CD4-positive, alpha-beta T cell (primary cell): Measurements from ENCODE around the gene GNG2. TPM values are rescaled to one million over a fixed set of nuclear protein-coding genes. Genes with fewer than 3 reads are reported as not detected.

ENCODE experiments used
- ATAC-seq: fragments of 200-7000 bp; cut with Tn5 transposase; one replicate; pipeline ENCODE4 v1.10.0; 2022; ENCODE audit warnings: mild to moderate bottlenecking; ENCODE audit not compliant: poor library complexity
- CTCF ChIA-PET: fragments of 350-600 bp; sonication (Branson Sonifier 250); formaldehyde crosslinking; loops from one replicate; lab custom pipeline; 2021; ENCODE audit warnings: antibody characterized with exemption, inconsistent platforms; lab: Charles Lee
- POLR2A ChIA-PET: fragments of 350-600 bp; sonication (Branson Sonifier 250); formaldehyde crosslinking; loops from one replicate; lab custom pipeline; 2021; ENCODE audit warnings: antibody characterized with exemption, inconsistent platforms; lab: Charles Lee
- DNase-seq, 14 experiments: peaks; one replicate each; pipeline ENCODE4 v3.0.0-alpha.2; 2013 to 2020; ENCODE audit warnings: mixed read lengths in 2 of 14
- H3K27ac ChIP-seq, 2 donors: one replicate each; pipeline versions ENCODE4 v1.5.1 to v1.7.0; 2013; ENCODE audit warnings: low read length in 2 of 2, low read depth in 1 of 2, mild to moderate bottlenecking in 1 of 2
- H3K27me3 ChIP-seq, 2 experiments: 1 replicate in 1 of 2; 2 replicates in 1 of 2; pipeline versions ENCODE4 v1.6.1 to v1.7.0; 2013; ENCODE audit warnings: low read length in 2 of 2, control low read depth in 1 of 2, mild to moderate bottlenecking in 1 of 2, moderate library complexity in 1 of 2; ENCODE audit not compliant: insufficient read depth in 2 of 2, control insufficient read depth in 1 of 2
- H3K36me3 ChIP-seq: one replicate; pipeline ENCODE4 v1.6.1; 2013; ENCODE audit warnings: low read length, control low read depth; ENCODE audit not compliant: insufficient read depth
- H3K4me1 ChIP-seq: one replicate; pipeline ENCODE4 v1.6.1; 2013; ENCODE audit warnings: low read length, control low read depth; ENCODE audit not compliant: insufficient read depth
- H3K4me3 ChIP-seq: one replicate; pipeline ENCODE4 v1.5.1; 2013; ENCODE audit warnings: mild to moderate bottlenecking, low read length, moderate library complexity
- H3K9me3 ChIP-seq, 2 experiments: 1 replicate in 1 of 2; 2 replicates in 1 of 2; pipeline versions ENCODE4 v1.6.1 to v1.7.0; 2013; ENCODE audit warnings: low read length in 2 of 2, mild to moderate bottlenecking in 2 of 2, control low read depth in 1 of 2, moderate library complexity in 1 of 2; ENCODE audit not compliant: control insufficient read depth in 1 of 2, insufficient read depth in 1 of 2
- H3K27ac Mint-ChIP-seq: one replicate; pipeline ENCODE4 v1.8.0; 2020; ENCODE audit warnings: mixed read lengths
- H3K27me3 Mint-ChIP-seq: one replicate; pipeline ENCODE4 v1.8.0; 2021; ENCODE audit warnings: mixed read lengths
- H3K36me3 Mint-ChIP-seq: one replicate; pipeline ENCODE4 v1.8.0; 2021; ENCODE audit warnings: low read depth, mixed read lengths
- H3K4me1 Mint-ChIP-seq: one replicate; pipeline ENCODE4 v1.8.0; 2021; ENCODE audit warnings: low read depth, mixed read lengths
- H3K4me3 Mint-ChIP-seq: one replicate; pipeline ENCODE4 v1.8.0; 2020; ENCODE audit warnings: mild to moderate bottlenecking, mixed read lengths
- H3K9me3 Mint-ChIP-seq: one replicate; pipeline ENCODE4 v1.8.0; 2020; ENCODE audit warnings: mixed read lengths
- intact Hi-C, 2 experiments: fragments of 100-400 bp; cut with DNase I in 1 of 2; cut with micrococcal nuclease in 1 of 2; formaldehyde crosslinking; loops; one replicate each; pipeline versions ENCODE4 v1.15.1 to v1.9.0; 2023 to 2025; cut with DNase I, micrococcal nuclease
- total RNA-seq, 174 experiments: library from RNA in 2 of 174; stranded (reverse) in 2 of 174; gene quantifications; one replicate each; pipeline ENCODE4 v1.2.3 and lab custom pipeline; 2021 to 2026
- TF ChIP-seq, protein P1 (sequence below): fragments of 200-600 bp; IDR thresholded peaks from one replicate; pipeline ENCODE4 v1.8.0; 2022; ENCODE audit warnings: antibody characterized with exemption, mild to moderate bottlenecking

The GNG2 gene
- total RNA-seq, 2 experiments from 2014 or later: 138 to 139 TPM

DNA sequence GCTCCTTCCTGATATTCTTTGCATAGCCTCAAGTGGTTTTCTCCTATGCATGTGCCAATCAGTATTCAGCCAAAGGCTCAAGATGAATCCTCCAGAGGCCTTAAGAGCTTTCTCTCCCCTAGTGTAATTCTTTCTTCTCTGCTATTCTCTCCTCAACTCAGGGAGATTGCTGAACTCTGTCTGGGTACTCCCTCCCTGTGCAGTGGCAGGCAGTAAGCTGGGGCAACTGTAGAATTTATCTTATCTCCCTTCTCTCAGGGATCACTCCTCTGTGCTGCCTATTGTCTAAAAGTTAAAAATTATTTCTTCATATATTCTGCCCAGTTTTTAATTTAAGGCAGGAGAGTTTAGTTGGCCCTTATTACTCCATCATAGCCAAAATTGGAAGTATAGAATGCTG lies 100.5 kb downstream of the GNG2 start:
- Histone ChIP-seq H3K9me3 (peaks cover 0 to 20% of the 10 kb centered on the region in 2 experiments), H3K4me1 (peaks cover 4% of the 10 kb centered on the region), H3K36me3 (peaks cover 78% of the 10 kb centered on the region), H3K4me3 (no peak overlapping the region), H3K27ac (no peak overlapping the region), H3K27me3 (no peaks in the 10 kb centered on the region)
- Mint-ChIP-seq H3K9me3 (peaks cover 18% of the 10 kb centered on the region), H3K4me3 (no peak overlapping the region), H3K27me3 (no peaks in the 10 kb centered on the region), H3K4me1 (peaks cover 60% of the 10 kb centered on the region), H3K36me3 (peaks cover 95% of the 10 kb centered on the region), H3K27ac (peak overlapping the region; percentile 90)
- POLR2A ChIA-PET: no interaction called here
- DNase-seq: no peak
- CTCF ChIA-PET: no interaction called here
- TF ChIP-seq, protein P1, sequence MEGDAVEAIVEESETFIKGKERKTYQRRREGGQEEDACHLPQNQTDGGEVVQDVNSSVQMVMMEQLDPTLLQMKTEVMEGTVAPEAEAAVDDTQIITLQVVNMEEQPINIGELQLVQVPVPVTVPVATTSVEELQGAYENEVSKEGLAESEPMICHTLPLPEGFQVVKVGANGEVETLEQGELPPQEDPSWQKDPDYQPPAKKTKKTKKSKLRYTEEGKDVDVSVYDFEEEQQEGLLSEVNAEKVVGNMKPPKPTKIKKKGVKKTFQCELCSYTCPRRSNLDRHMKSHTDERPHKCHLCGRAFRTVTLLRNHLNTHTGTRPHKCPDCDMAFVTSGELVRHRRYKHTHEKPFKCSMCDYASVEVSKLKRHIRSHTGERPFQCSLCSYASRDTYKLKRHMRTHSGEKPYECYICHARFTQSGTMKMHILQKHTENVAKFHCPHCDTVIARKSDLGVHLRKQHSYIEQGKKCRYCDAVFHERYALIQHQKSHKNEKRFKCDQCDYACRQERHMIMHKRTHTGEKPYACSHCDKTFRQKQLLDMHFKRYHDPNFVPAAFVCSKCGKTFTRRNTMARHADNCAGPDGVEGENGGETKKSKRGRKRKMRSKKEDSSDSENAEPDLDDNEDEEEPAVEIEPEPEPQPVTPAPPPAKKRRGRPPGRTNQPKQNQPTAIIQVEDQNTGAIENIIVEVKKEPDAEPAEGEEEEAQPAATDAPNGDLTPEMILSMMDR: no peak
- no peak for ATAC-seq
- intact Hi-C loops: loop anchor here in 1 of 2 experiments (5.0 kb wide), 1 partner anchor 114 kb away; no protein-coding TSS in a partner anchor

DNA sequence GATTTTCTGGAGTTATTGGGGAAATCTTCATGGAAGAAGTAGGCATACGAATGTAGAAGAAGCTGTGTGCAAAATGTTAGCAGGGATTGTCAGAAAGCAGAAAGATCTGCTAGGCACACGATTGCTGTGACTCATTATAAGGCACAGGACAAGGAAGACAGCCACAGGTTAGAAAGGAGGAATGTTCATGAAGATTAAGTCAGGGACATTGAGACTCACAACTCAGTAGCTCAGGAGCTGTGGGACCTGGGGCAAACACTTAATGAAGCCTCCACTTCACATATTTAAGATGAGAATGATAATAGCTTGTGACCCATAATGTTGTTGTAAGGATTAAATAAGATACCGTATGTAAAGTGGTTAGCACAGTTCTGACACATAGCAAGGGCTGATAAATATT lies 102.3 kb downstream of the GNG2 start:
- intact Hi-C loops: loop anchor here in 1 of 2 experiments (5.0 kb wide), 1 partner anchor 115 kb away; no protein-coding TSS in a partner anchor

DNA sequence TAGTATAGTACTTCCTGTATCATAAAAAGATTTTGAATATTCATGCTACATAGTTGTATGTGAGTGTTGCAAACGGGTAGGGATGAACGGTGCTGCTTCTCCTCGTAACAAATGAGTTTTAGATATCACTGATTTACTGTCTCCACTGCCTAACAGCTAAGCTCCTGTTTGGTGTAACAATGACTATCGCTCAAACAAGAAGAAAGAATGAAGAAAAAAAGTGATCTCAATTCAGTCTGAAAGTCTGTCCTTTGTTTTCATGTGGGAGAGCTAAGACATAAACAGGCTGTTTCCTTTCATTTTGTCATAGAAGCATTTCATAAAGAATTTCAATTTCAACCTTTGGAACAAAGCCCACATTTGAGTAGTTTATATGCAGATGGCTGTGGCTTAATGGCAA lies 102.9 kb downstream of the GNG2 start:
- peaks cover 0 to 16% of the 10 kb centered on the region in 2 experiments for H3K9me3 ChIP-seq
- Mint-ChIP-seq H3K4me1 (peaks cover 60% of the 10 kb centered on the region), H3K4me3 (peak overlapping the region; percentile 80), H3K9me3 (peaks cover 12% of the 10 kb centered on the region), H3K36me3 (peaks cover 92% of the 10 kb centered on the region), H3K27ac (peak overlapping the region; percentile 90), H3K27me3 (no peaks in the 10 kb centered on the region)
- H3K27ac ChIP-seq: no peak overlapping the region
- no peaks in the 10 kb centered on the region for H3K27me3 ChIP-seq
- no peak overlapping the region for H3K4me3 ChIP-seq
- DNase-seq: peak in 1 of 14 experiments; percentile 18
- CTCF ChIA-PET: interaction anchor here (1.0 kb wide), 1 partner anchor 16 kb away, joined by 6 read pairs; no protein-coding TSS in a partner anchor
- H3K36me3 ChIP-seq: peaks cover 77% of the 10 kb centered on the region
- POLR2A ChIA-PET: interaction anchor here (1.0 to 1.7 kb wide), 3 partner anchors 96 to 312 kb away, joined by 3 to 4 read pairs (median 4); partner anchors contain the start of gene FRMD6
- TF ChIP-seq, protein P1: no peak
- peaks cover 4% of the 10 kb centered on the region for H3K4me1 ChIP-seq
- intact Hi-C loops: loop anchor here in 1 of 2 experiments (5.0 kb wide), 1 partner anchor 116 kb away; no protein-coding TSS in a partner anchor
- ATAC-seq: peak; percentile 77

More for the DNA sequence above, 102.3 kb downstream of the GNG2 start:
- ATAC-seq: no peak
- peaks cover 4% of the 10 kb centered on the region for H3K4me1 ChIP-seq
- H3K27ac Mint-ChIP-seq: peak overlapping the region; percentile 90
- H3K27me3 Mint-ChIP-seq: no peaks in the 10 kb centered on the region
- H3K27ac ChIP-seq: peak overlapping the region in 1 of 2 donors; percentile 21
- peaks cover 0 to 20% of the 10 kb centered on the region in 2 experiments for H3K9me3 ChIP-seq
- peaks cover 92% of the 10 kb centered on the region for H3K36me3 Mint-ChIP-seq
- no peak overlapping the region for H3K4me3 ChIP-seq
- H3K4me3 Mint-ChIP-seq: peak overlapping the region; percentile 25
- ChIA-PET POLR2A (interaction anchor here (1.0 to 1.7 kb wide), 3 partner anchors 95 to 311 kb away, joined by 3 to 4 read pairs (median 4); partner anchors contain the start of gene FRMD6), CTCF (interaction anchor here (0.7 to 1.0 kb wide), 2 partner anchors 16 to 33 kb away, joined by 3 to 6 read pairs; no protein-coding TSS in a partner anchor)
- peaks cover 77% of the 10 kb centered on the region for H3K36me3 ChIP-seq
- no peak for DNase-seq
- H3K9me3 Mint-ChIP-seq: peaks cover 12% of the 10 kb centered on the region
- TF ChIP-seq, protein P1: no peak
- peaks cover 60% of the 10 kb centered on the region for H3K4me1 Mint-ChIP-seq
- no peaks in the 10 kb centered on the region for H3K27me3 ChIP-seq
